Measurements from ENCODE around the gene CHST11.
A peak's percentile ranks its signal among the peaks of the same experiment; 100 is the strongest.
"Not testable (repeated sequence)": the region's sequence is repeated elsewhere in the genome, so short reads cannot be mapped to it uniquely, and the experiment has no call there.

The CHST11 gene

GRCh38 chr12:104506676-104507401, 50.1 kb downstream of the CHST11 start:
- no peak for DNase-seq

- no peak for DNase-seq
These were observed 50.9 kb downstream of the CHST11 start for GRCh38 chr12:104507672-104508071.

- no peak for DNase-seq
These were observed 52.2 kb downstream of the CHST11 start for GRCh38 chr12:104508752-104509446.

GRCh38 chr12:104510145-104510872, 53.6 kb downstream of the CHST11 start:
- no peak for DNase-seq

- DNase-seq, result no peak
These were observed 54.2 kb downstream of the CHST11 start for GRCh38 chr12:104510873-104511440.

- DNase-seq, result no peak
These were observed 56.9 kb downstream of the CHST11 start for GRCh38 chr12:104513681-104514080.

GRCh38 chr12:104514092-104514810, 57.5 kb downstream of the CHST11 start:
- DNase-seq, result no peak

GRCh38 chr12:104515899-104516298, 59.2 kb downstream of the CHST11 start:
- DNase-seq, result no peak

- no peak for DNase-seq
These were observed 60.1 kb downstream of the CHST11 start for GRCh38 chr12:104516821-104517220.

- DNase-seq, result no peak
These were observed 61.1 kb downstream of the CHST11 start for GRCh38 chr12:104517880-104518279.

- peak; percentile 46 for DNase-seq
These were observed 62.7 kb downstream of the CHST11 start for GRCh38 chr12:104519190-104520019.

GRCh38 chr12:104520242-104520900, 63.6 kb downstream of the CHST11 start:
- DNase-seq, result no peak

- no peak for DNase-seq
These were observed 65.0 kb downstream of the CHST11 start for GRCh38 chr12:104521731-104522130.

- no peak for DNase-seq
These were observed 66.4 kb downstream of the CHST11 start for GRCh38 chr12:104522985-104523722.

GRCh38 chr12:104524034-104524832, 67.5 kb downstream of the CHST11 start:
- DNase-seq, result no peak

GRCh38 chr12:104526320-104526719, 69.6 kb downstream of the CHST11 start:
- no peak for DNase-seq

- DNase-seq, result no peak
These were observed 70.0 kb downstream of the CHST11 start for GRCh38 chr12:104526751-104527150.

- not testable (repeated sequence) for DNase-seq
These were observed 70.9 kb downstream of the CHST11 start for GRCh38 chr12:104527653-104528052.

GRCh38 chr12:104529130-104529874, 72.6 kb downstream of the CHST11 start:
- no peak for DNase-seq
